GM12878 (cell line): Measurements from ENCODE around the gene SEMA4D. TPM values are rescaled to one million over a fixed set of nuclear protein-coding genes. Genes with fewer than 3 reads are reported as not detected.

Experiments
- ATAC-seq: fragments of 200-7000 bp; cut with Tn5 transposase; 3 replicates; pipeline ENCODE4 v1.9.1; 2020; ENCODE audit warnings: mild to moderate bottlenecking, moderate library complexity
- BruUV-seq: library from RNA; stranded (reverse); fragments of 400-500 nt; replicated peaks from 2 replicates; lab custom pipeline; 2021; lab: Mats Ljungman, UMichigan
- CTCF ChIA-PET: fragments of 300-600 bp; sonication (Branson Sonifier 250); formaldehyde crosslinking; extraction: SDS; loops from one replicate; lab custom pipeline; 2021; ENCODE audit warnings: inconsistent platforms; lab: Yijun Ruan, JAX
- POLR2A ChIA-PET: fragments of 350-600 bp; formaldehyde crosslinking; extraction: SDS; loops from one replicate; lab custom pipeline; 2021; ENCODE audit warnings: inconsistent platforms; lab: Charles Lee
- RAD21 ChIA-PET: fragments of 300-600 bp; sonication (Branson Sonifier 250); formaldehyde crosslinking; loops from one replicate; lab custom pipeline; 2023; ENCODE audit warnings: antibody characterized with exemption; ENCODE audit not compliant: unreplicated experiment; lab: Charles Lee
- SMC1A ChIA-PET: fragments of 300-600 bp; sonication (Branson Sonifier 250); formaldehyde crosslinking; loops from one replicate; lab custom pipeline; 2023; ENCODE audit not compliant: unreplicated experiment, uncharacterized antibody; lab: Charles Lee
- DNase-seq: peaks from one replicate; pipeline ENCODE4 v3.0.0-alpha.2; 2011; ENCODE audit warnings: low read depth, low spot score
- FAIRE-seq: peaks from 3 replicates; lab custom pipeline; 2011; peaks lifted over from hg19 to GRCh38; lab: Jason Lieb, UNC
- H2AFZ ChIP-seq: 2 replicates; pipeline ENCODE4 v1.6.0; 2011; ENCODE audit warnings: low read depth, low read length, control low read depth; ENCODE audit not compliant: control insufficient read depth
- H3K27ac ChIP-seq: 2 replicates; pipeline ENCODE4 v1.5.1; 2011; ENCODE audit warnings: control low read depth; ENCODE audit not compliant: control insufficient read depth, insufficient read depth
- H3K27me3 ChIP-seq, 2 experiments: replicated peaks in 1 of 2; 2 replicates each; pipeline versions ENCODE4 v1.6.0 to v1.6.1; 2011; ENCODE audit warnings: low read length in 1 of 2; ENCODE audit not compliant: control insufficient read depth in 2 of 2, insufficient read depth in 2 of 2
- H3K36me3 ChIP-seq, 2 experiments: 2 replicates each; pipeline ENCODE4 v1.5.1; 2011; ENCODE audit warnings: low read length in 1 of 2; ENCODE audit not compliant: control insufficient read depth in 2 of 2, insufficient read depth in 2 of 2
- H3K4me1 ChIP-seq: 2 replicates; pipeline ENCODE4 v1.6.1; 2011; ENCODE audit warnings: mild to moderate bottlenecking, low read length, moderate library complexity, mixed read lengths; ENCODE audit not compliant: control insufficient read depth, insufficient read depth
- H3K4me2 ChIP-seq: 2 replicates; pipeline ENCODE4 v1.6.0; 2011; ENCODE audit warnings: control low read depth; ENCODE audit not compliant: control insufficient read depth, insufficient read depth
- H3K4me3 ChIP-seq: fragments of 200-600 bp; sonication (generic); 2 replicates; pipeline ENCODE4 v1.5.1; 2016
- H3K79me2 ChIP-seq: 2 replicates; pipeline ENCODE4 v1.6.0; 2011; ENCODE audit warnings: low read length; ENCODE audit not compliant: control insufficient read depth, insufficient read depth
- H3K9ac ChIP-seq: 2 replicates; pipeline ENCODE4 v1.8.0; 2011; ENCODE audit warnings: low read length, control low read depth, mixed read lengths; ENCODE audit not compliant: control insufficient read depth, insufficient read depth
- H3K9me3 ChIP-seq: replicated peaks from 3 replicates; pipeline ENCODE4 v1.5.1; 2011; ENCODE audit warnings: mild to moderate bottlenecking, low read length; ENCODE audit not compliant: control insufficient read depth, insufficient read depth
- H4K20me1 ChIP-seq: 2 replicates; pipeline ENCODE4 v1.6.0; 2011; ENCODE audit not compliant: control insufficient read depth, insufficient read depth
- GABPA ChIP-seq: IDR thresholded peaks from 2 replicates; pipeline ENCODE4 v1.6.1; 2014; ENCODE audit warnings: antibody characterized with exemption, low read depth, mild to moderate bottlenecking, inconsistent platforms
- MLLT1 ChIP-seq: fragments of 450-650 bp; IDR thresholded peaks from 2 replicates; pipeline ENCODE4 v1.6.1; 2016; ENCODE audit warnings: mild to moderate bottlenecking
- NR2F1 ChIP-seq: fragments of 450-650 bp; conservative IDR thresholded peaks from 2 replicates; pipeline ENCODE4 v1.6.1; 2017; ENCODE audit warnings: mild to moderate bottlenecking
- NRF1 ChIP-seq: conservative IDR thresholded peaks from 2 replicates; pipeline ENCODE4 v1.6.1; 2011; ENCODE audit warnings: mild to moderate bottlenecking, low read depth, low read length, improper control_type of control experiment
- PAX8 ChIP-seq: fragments of 450-650 bp; IDR thresholded peaks from 2 replicates; pipeline ENCODE4 v1.6.1; 2017; ENCODE audit warnings: mild to moderate bottlenecking, moderate library complexity
- POLR2A ChIP-seq: IDR thresholded peaks from 2 replicates; pipeline ENCODE4 v1.6.1; 2011; ENCODE audit warnings: low read depth, mild to moderate bottlenecking, low read length
- SIN3A ChIP-seq: IDR thresholded peaks from 2 replicates; pipeline ENCODE4 v1.6.1; 2012; ENCODE audit warnings: low read depth, low read length, improper control_type of control experiment
- SREBF2 ChIP-seq: IDR thresholded peaks from 2 replicates; pipeline ENCODE4 v1.6.1; 2012; ENCODE audit warnings: mild to moderate bottlenecking, low read length
- SRF ChIP-seq, 2 experiments: IDR thresholded peaks; 2 replicates each; pipeline ENCODE4 v1.6.1; 2011; ENCODE audit warnings: low read depth in 2 of 2, low read length in 2 of 2, mild to moderate bottlenecking in 1 of 2, moderate library complexity in 1 of 2
- WGBS: methylation state at CpG from one replicate; pipeline ENCODE4 v1.1.6; 2016; ENCODE audit warnings: low lambda C conversion rate; ENCODE audit not compliant: insufficient replicate concordance, insufficient coverage; ENCODE audit errors: missing lambda C conversion rate; 5-methylcytosine and 5-hydroxymethylcytosine counted together
- in situ Hi-C: fragments of 300-500 bp; cut with MboI; formaldehyde crosslinking; loops from 9 replicates; pipeline ENCODE4 v1.14.3; 2018; ENCODE audit warnings: mixed read lengths
- intact Hi-C: fragments of 100-400 bp; cut with micrococcal nuclease; formaldehyde crosslinking; loops from one replicate; pipeline ENCODE4 v1.14.2; 2022; ENCODE audit not compliant: unreplicated experiment
- polyA plus RNA-seq, 11 experiments: library from polyadenylated mRNA; depleted of rRNA in 4 of 11; unstranded in 6 of 11; stranded (reverse) in 5 of 11; fragments of >200 nt; fragmentation: Nextera tagmentation in 4 of 11; fragmentation: Illumina TruSeq in 1 of 11; extraction: Ambion mirVana in 4 of 11; extraction: Trizol in 1 of 11; gene quantifications; 1 replicate in 1 of 11; 2 replicates in 10 of 11; pipeline versions ENCODE4 v1.2.1 to v1.2.3, GENCODE V29; 2011 to 2016; ENCODE audit warnings: inconsistent platforms in 2 of 11, missing spikeins in 2 of 11, low read depth in 1 of 11
- total RNA-seq, 4 experiments: library from RNA; depleted of rRNA in 3 of 4; stranded (reverse); fragments of >200 nt in 3 of 4; fragmentation: Illumina TruSeq in 1 of 4; extraction: Trizol in 1 of 4; gene quantifications; 2 replicates each; pipeline versions ENCODE4 v1.2.1 to v1.2.3, GENCODE V29; 2013 to 2021

Gene SEMA4D
- total and polyA plus RNA-seq, 10 of the 15 experiments (the other 5 are each of a cell fraction or from before 2014, with no cell fraction given), result 15.1 to 136 (median 39.6) TPM

DNA sequence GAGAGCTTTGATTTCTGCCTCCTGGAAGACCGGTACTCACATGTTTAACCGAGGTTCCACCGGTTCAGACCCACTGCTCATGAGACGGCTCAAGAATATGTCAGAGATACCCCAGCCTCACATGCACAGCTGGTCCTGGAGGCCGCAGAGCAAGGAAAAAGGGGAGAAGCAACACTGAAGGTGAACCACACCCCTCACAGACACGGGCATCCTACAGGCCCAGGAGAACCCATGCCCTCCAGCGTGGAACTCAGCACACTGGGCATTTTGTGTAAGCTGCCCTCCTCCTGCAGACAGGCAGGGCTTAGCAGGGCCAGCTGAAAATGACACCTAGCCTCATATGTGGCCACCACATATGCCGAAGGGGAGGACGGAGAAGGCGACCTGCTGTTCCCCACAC is 37.4 kb downstream of the SEMA4D start:
- in situ Hi-C loops, result no loop called here
- peaks cover 9 to 11% of the 10 kb centered on the region in 2 experiments; a peak in 3 of 4 replicates for H3K36me3 ChIP-seq
- no peak overlapping the region for H3K4me3 ChIP-seq
- H3K79me2 ChIP-seq, result peaks cover 85% of the 10 kb centered on the region
- SMC1A ChIA-PET, result interaction anchor here (1.0 to 1.4 kb wide), 2 partner anchors 31 to 136 kb away, joined by 3 read pairs; no protein-coding TSS in a partner anchor
- FAIRE-seq (no peak), ATAC-seq (no peak), DNase-seq (no peak)
- no TSS peak for BruUV-seq
- 0 out of 2 replicates have a peak, but pooled peaks cover 2% of the 10 kb centered on the region for H4K20me1 ChIP-seq
- H3K27ac ChIP-seq, result no peak overlapping the region
- H3K27me3 ChIP-seq, result no peaks in the 10 kb centered on the region
- TF ChIP-seq GABPA (no peak), NR2F1 (no peak), SREBF2 (no peak), NRF1 (no peak), MLLT1 (no peak), PAX8 (no peak), POLR2A (no peak), SRF (IDR thresholded peaks at IDR 0.05; ENCODE audit: low read depth in 2 of 2, low read length in 2 of 2) (no peak), SIN3A (no peak)
- no peaks in the 10 kb centered on the region for H3K9me3 ChIP-seq
- H2AFZ ChIP-seq, result no peak overlapping the region
- RAD21 ChIA-PET, result no interaction called here
- WGBS, result 97% methylated on average over 10 of the region's 10 CpGs
- POLR2A ChIA-PET, result interaction anchor here (0.6 to 1.2 kb wide), 3 partner anchors 12 to 42 kb away, joined by 3 to 4 read pairs (median 4); no protein-coding TSS in a partner anchor
- intact Hi-C loops, result loop anchor here (5.0 kb wide), 1 partner anchor 37 kb away; the partner anchor contains the start of gene SEMA4D
- no peak overlapping the region for H3K9ac ChIP-seq
- H3K4me2 ChIP-seq, result no peak overlapping the region
- H3K4me1 ChIP-seq, result peaks cover 51% of the 10 kb centered on the region
- CTCF ChIA-PET, result no interaction called here
